Raji (cell line): Measurements from ENCODE around the gene COA1.
A peak's percentile ranks its signal among the peaks of the same experiment; 100 is the strongest.

Experiments used
- POLR2A ChIP-seq: IDR thresholded peaks from 2 replicates; pipeline ENCODE4 v1.6.1; 2011; ENCODE audit warnings: low read depth, low read length, control low read depth; ENCODE audit not compliant: insufficient read depth

The COA1 gene

GRCh38 chr7:43729214-43729923, at the start of gene COA1:
Gene COA1 (minus strand): TSS chr7:43729523. CDS start chr7:43648614, 80,909 bp downstream.
- TF ChIP-seq POLR2A, result peak; percentile 96

GRCh38 chr7:43771573-43771972, 42.2 kb upstream of the COA1 start:
- no peak for TF ChIP-seq POLR2A

- no peak for TF ChIP-seq POLR2A
These were observed 41.8 kb upstream of the COA1 start for GRCh38 chr7:43771128-43771527.

GRCh38 chr7:43769791-43770465, 40.6 kb upstream of the COA1 start:
- TF ChIP-seq POLR2A, result no peak

- no peak for TF ChIP-seq POLR2A
These were observed 40.0 kb upstream of the COA1 start for GRCh38 chr7:43769281-43769680.

- TF ChIP-seq POLR2A, result no peak
These were observed 39.6 kb upstream of the COA1 start for GRCh38 chr7:43768887-43769272.

GRCh38 chr7:43768201-43768886, 39.0 kb upstream of the COA1 start:
- no peak for TF ChIP-seq POLR2A

- no peak for TF ChIP-seq POLR2A
These were observed 38.0 kb upstream of the COA1 start for GRCh38 chr7:43767311-43767710.

- TF ChIP-seq POLR2A, result no peak
These were observed 37.2 kb upstream of the COA1 start for GRCh38 chr7:43766564-43766963.

GRCh38 chr7:43764807-43765491, 35.6 kb upstream of the COA1 start:
- TF ChIP-seq POLR2A, result no peak

GRCh38 chr7:43764039-43764761, 34.9 kb upstream of the COA1 start:
- TF ChIP-seq POLR2A, result no peak

- TF ChIP-seq POLR2A, result no peak
These were observed 33.9 kb upstream of the COA1 start for GRCh38 chr7:43763183-43763582.

GRCh38 chr7:43761938-43762692, 32.8 kb upstream of the COA1 start:
- no peak for TF ChIP-seq POLR2A

GRCh38 chr7:43761382-43761781, 32.1 kb upstream of the COA1 start:
- no peak for TF ChIP-seq POLR2A

- no peak for TF ChIP-seq POLR2A
These were observed 31.5 kb upstream of the COA1 start for GRCh38 chr7:43760861-43761260.
